Skeletal muscle tissue (tissue), 4 donors: Measurements from ENCODE around the gene MYO9A. TPM values are rescaled to one million over a fixed set of nuclear protein-coding genes. Genes with fewer than 3 reads are reported as not detected.
A peak's percentile ranks its signal among the peaks of the same experiment; 100 is the strongest.

Experiments used
- H3K27ac ChIP-seq: one replicate; pipeline ENCODE4 v1.7.0; 2013; ENCODE audit warnings: mild to moderate bottlenecking, low read depth, low read length, inconsistent platforms
- H3K27me3 ChIP-seq, 3 donors: one replicate each; pipeline ENCODE4 v1.7.0; 2013; ENCODE audit warnings: low read length in 3 of 3; ENCODE audit not compliant: control insufficient read depth in 3 of 3, insufficient read depth in 3 of 3
- H3K36me3 ChIP-seq, 3 donors: one replicate each; pipeline ENCODE4 v1.7.0; 2013; ENCODE audit warnings: low read length in 3 of 3; ENCODE audit not compliant: control insufficient read depth in 3 of 3, insufficient read depth in 3 of 3
- H3K4me1 ChIP-seq, 3 donors: one replicate each; pipeline ENCODE4 v1.7.0; 2013; ENCODE audit warnings: low read length in 3 of 3, mild to moderate bottlenecking in 3 of 3; ENCODE audit not compliant: control insufficient read depth in 3 of 3, insufficient read depth in 3 of 3
- H3K4me3 ChIP-seq, 3 donors: one replicate each; pipeline ENCODE4 v1.7.0; 2013; ENCODE audit warnings: low read length in 3 of 3
- H3K9ac ChIP-seq, 3 donors: one replicate each; pipeline ENCODE4 v1.7.0; 2013; ENCODE audit warnings: low read length in 3 of 3, mild to moderate bottlenecking in 3 of 3, moderate library complexity in 2 of 3, low read depth in 1 of 3
- H3K9me3 ChIP-seq, 3 donors: one replicate each; pipeline ENCODE4 v1.7.0; 2013; ENCODE audit warnings: low read length in 3 of 3; ENCODE audit not compliant: control insufficient read depth in 3 of 3
- total RNA-seq: library from RNA; depleted of rRNA; stranded (reverse); fragments of >200 nt; gene quantifications from one replicate; pipeline ENCODE4 v1.2.3, GENCODE V29; 2014
- donor health status: Osteomylitis.

The MYO9A gene
- total RNA-seq, 1 donor from 2014 or later = 88.2 TPM

DNA sequence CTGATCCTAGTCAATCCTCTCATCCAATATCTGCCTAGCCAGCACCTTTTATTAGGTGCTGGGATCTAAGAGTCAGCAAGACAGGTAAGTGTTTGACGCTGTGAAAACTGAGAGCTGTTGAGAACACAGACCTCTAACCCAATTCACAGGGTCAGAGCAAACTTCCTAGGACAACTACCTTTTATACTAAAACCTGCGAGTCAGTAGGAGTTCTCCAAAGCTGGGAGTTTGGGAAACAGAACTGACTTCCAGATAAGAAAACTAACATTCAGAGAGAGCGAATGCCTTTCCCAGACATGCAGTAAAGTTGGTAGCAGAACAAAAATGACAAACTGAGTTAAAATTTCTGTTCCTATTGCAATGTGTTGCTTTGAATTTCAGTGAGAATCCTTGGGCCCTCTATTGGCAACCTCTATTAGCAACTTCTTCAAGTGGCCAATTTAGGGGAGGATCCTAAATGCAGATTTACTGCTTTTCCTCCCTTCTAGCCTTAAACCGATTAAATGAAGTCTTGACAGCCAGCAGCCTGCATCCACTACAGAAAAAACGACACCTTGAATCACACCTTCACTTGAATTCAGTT is 296.3 kb downstream of the MYO9A start:
- Histone ChIP-seq H3K27me3 (no peaks in the 10 kb centered on the region), H3K36me3 (peaks cover 16 to 25% (median 21%) of the 10 kb centered on the region in 3 donors), H3K9me3 (peaks cover 3 to 4% (median 3%) of the 10 kb centered on the region in 3 donors), H3K27ac (no peak overlapping the region), H3K9ac (no peak overlapping the region), H3K4me1 (no peaks in the 10 kb centered on the region), H3K4me3 (peak overlapping the region in 1 of 3 donors; percentile 5)

DNA sequence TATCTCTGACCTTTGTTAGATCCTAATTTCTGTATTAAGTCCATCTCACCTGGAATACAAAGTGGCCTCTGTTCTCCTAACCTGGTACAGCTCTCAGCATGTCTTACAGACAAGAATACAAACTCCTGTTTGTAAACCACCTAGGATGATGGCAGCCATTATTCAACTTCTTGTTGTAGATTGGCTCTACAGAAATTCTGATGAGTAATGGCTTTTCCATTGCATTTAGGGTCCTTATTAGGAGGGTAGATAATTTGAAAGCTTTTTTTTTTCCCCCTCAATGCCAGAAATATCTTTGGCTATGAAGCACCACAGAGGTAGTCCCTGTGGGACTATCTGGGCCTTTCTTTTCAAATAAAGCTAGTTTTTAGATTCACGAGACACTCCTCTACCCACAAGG is 297.8 kb downstream of the MYO9A start:
- Histone ChIP-seq H3K36me3 (peaks cover 8 to 19% (median 15%) of the 10 kb centered on the region in 3 donors), H3K4me1 (no peaks in the 10 kb centered on the region), H3K27ac (no peak overlapping the region), H3K9ac (no peak overlapping the region), H3K4me3 (no peak overlapping the region), H3K9me3 (peaks cover 3 to 4% (median 3%) of the 10 kb centered on the region in 3 donors), H3K27me3 (no peaks in the 10 kb centered on the region)

DNA sequence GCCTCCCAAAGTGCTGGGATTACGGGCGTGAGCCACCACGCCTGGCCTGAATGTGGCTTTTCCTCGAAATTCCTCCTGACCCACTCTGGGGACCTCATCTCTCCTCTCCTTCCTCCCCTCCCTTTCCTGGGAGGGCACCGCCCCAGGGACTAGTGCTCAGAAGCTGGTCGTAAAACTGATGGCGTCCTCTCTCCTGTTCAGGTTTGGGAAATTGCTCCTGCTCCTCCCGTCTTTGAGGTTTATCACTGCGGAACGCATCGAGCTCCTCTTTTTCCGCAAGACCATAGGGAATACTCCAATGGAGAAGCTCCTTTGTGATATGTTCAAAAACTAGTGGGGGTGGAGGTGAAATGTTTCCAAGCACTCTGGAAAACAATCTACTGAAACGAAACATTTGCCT is 300.6 kb downstream of the MYO9A start:
- Histone ChIP-seq H3K36me3 (peaks cover 0 to 6% (median 5%) of the 10 kb centered on the region in 3 donors), H3K9ac (no peak overlapping the region), H3K27ac (no peak overlapping the region), H3K9me3 (peaks cover 3 to 4% (median 3%) of the 10 kb centered on the region in 3 donors), H3K27me3 (no peaks in the 10 kb centered on the region), H3K4me3 (no peak overlapping the region), H3K4me1 (peaks cover 0 to 10% (median 8%) of the 10 kb centered on the region in 3 donors)

DNA sequence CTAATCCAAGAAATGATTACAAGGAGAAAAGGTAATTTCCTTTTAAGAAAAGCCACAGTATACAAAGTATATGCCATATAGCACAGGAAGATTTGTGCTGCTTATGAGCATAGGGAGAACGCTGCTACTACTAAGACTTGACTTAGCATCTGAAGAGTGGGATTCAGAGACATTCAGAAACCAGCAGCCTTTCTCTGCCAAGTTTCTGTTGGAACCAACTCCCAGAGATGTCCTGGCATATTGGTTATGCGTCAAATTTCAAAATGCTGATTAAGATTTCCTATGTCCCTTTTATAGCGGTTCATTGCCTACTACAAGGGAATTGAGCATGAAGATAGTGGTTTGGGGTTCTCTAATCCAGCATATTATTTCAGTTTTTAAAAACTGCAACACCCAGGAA is 302.6 kb downstream of the MYO9A start:
- Histone ChIP-seq H3K27me3 (peaks cover 0 to 5% (median 3%) of the 10 kb centered on the region in 3 donors), H3K4me3 (no peak overlapping the region), H3K9ac (no peak overlapping the region), H3K4me1 (peaks cover 0 to 10% (median 8%) of the 10 kb centered on the region in 3 donors), H3K36me3 (no peaks in the 10 kb centered on the region), H3K27ac (no peak overlapping the region), H3K9me3 (no peaks in the 10 kb centered on the region)

DNA sequence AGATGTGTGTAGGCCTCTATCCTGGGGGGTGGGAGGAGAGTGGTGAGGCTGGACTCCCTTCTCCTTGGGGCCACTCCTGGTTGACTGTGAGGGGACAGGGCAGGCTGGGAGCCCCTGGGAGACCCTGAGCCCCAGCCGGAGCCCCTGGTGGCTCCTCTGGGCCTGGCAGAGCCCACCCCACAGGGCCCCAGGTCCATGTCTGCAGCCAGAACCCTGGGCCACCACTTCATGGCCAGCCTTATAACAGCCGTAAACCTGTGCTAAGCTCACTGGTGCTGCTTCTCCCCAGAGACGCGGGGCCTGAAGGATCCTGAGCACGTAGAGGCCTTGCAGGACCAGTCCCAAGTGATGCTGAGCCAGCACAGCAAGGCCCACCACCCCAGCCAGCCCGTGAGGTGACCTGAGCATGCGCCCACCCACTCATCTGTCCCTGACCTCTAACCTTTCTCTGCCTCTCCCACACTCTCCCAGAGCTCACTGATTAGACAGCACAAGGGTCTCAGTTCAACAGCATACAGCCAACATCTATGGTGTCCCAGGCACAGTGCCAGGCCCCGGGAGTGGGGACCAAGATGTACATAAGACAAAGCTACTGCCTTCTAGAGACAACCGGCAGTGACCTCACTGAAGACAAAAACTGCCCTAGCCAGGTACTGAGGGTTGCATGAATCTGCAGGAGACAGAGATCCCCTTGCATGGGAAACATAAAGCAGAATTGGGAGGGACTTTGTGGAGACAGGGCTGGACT is 304.1 kb downstream of the MYO9A start:
- no peak overlapping the region for H3K9ac ChIP-seq
- no peak overlapping the region for H3K4me3 ChIP-seq
- H3K27me3 ChIP-seq = peaks cover 0 to 5% (median 3%) of the 10 kb centered on the region in 3 donors
- no peaks in the 10 kb centered on the region for H3K9me3 ChIP-seq
- H3K4me1 ChIP-seq = peaks cover 0 to 10% (median 8%) of the 10 kb centered on the region in 3 donors
- H3K27ac ChIP-seq = no peak overlapping the region
- no peaks in the 10 kb centered on the region for H3K36me3 ChIP-seq

DNA sequence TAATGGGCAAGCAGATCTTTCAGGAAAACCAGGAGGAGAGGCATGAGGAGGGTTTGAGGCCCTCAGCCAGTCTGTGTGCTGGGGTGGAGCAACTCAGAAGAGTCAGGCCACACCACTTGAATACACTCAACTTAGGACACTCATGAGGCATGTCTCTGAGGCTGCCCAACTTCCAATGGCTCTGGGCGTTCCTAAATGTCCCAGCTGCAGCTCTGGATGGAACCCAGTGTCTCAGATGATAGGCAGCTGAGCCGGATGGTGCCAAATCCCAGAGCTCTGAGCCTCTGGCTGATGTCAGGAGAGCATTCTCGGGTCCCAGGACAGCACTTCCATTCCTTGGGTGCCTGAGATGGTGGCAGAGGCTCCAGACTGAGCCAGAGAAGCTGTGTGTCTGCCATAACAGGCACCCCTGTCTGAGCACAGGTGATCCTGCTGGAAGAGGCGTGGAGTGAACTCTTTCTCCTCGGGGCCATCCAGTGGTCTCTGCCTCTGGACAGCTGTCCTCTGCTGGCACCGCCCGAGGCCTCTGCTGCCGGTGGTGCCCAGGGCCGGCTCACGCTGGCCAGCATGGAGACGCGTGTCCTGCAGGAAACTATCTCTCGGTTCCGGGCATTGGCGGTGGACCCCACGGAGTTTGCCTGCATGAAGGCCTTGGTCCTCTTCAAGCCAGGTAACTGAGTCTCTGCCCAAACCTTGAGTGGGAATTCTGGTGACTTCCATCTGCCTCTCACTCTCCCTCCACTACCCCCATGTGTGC is 304.8 kb downstream of the MYO9A start:
- Histone ChIP-seq H3K4me1 (peaks cover 0 to 10% (median 8%) of the 10 kb centered on the region in 3 donors), H3K4me3 (no peak overlapping the region), H3K27ac (no peak overlapping the region), H3K9ac (peak overlapping the region in 1 of 3 donors; percentile 16), H3K36me3 (no peaks in the 10 kb centered on the region), H3K9me3 (no peaks in the 10 kb centered on the region), H3K27me3 (peaks cover 0 to 5% (median 3%) of the 10 kb centered on the region in 3 donors)

DNA sequence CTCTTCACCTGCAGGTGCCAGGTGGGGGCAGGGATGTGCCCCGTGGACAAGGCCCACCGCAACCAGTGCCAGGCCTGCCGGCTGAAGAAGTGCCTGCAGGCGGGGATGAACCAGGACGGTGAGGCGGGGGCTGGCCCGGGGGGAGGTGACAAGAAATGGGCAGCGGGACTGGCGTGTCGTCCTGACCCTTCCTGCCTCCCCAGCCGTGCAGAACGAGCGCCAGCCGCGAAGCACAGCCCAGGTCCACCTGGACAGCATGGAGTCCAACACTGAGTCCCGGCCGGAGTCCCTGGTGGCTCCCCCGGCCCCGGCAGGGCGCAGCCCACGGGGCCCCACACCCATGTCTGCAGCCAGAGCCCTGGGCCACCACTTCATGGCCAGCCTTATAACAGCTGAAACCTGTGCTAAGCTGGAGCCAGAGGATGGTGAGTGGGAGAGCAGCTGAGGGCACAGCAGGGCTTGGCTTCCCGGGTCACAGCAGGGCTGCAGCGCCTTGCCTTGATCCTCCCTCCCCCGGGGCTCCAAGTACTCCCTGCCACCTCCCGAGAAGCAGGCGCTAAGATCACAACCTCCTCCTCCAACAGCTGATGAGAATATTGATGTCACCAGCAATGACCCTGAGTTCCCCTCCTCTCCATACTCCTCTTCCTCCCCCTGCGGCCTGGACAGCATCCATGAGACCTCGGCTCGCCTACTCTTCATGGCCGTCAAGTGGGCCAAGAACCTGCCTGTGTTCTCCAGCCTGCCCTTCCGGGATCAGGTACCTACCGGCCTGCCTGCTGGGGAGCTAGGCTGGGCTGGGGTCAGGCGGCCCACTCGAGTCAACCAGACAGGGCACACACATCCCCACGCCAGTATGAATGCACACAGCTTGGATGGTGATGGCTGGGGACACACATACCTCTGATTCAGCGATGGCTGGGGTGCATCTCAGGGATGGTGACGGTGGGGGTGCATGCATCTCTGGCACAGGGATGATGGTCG is 305.9 kb downstream of the MYO9A start:
- H3K9ac ChIP-seq = no peak overlapping the region
- peaks cover 0 to 10% (median 8%) of the 10 kb centered on the region in 3 donors for H3K4me1 ChIP-seq
- no peak overlapping the region for H3K4me3 ChIP-seq
- H3K27ac ChIP-seq = no peak overlapping the region
- peaks cover 0 to 8% (median 5%) of the 10 kb centered on the region in 3 donors for H3K27me3 ChIP-seq
- H3K9me3 ChIP-seq = no peaks in the 10 kb centered on the region
- no peaks in the 10 kb centered on the region for H3K36me3 ChIP-seq

DNA sequence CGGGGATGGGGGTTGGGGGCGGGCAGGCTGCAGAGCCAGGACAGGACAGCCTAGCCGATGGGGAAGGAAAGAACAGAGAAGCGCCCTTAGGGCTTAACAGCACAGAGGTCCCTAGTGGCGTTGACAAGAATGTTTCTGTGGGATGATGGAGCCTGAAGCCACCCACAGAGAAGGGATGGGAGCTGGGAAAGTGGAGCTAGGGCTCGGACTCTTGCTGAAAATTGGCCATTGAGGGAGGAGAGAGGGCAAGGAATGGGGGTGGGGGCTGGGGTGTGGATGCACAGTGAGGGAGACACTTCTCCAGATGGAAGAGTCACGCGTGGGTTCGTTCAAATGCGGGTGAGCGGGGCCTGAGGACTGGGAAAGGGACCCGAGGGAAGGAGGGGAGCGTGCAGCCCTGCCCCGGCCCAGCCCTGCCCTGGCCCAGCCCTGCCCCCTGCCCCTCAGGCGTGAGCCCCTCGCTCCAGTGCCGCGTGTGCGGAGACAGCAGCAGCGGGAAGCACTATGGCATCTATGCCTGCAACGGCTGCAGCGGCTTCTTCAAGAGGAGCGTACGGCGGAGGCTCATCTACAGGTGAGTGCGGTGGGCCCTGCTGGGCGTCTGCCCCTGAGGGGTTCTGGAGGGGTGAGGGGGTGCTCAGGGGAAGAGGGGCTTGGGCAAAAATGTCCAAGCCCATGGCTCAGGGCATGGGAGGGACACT is 306.8 kb downstream of the MYO9A start:
- H3K9ac ChIP-seq = no peak overlapping the region
- no peaks in the 10 kb centered on the region for H3K36me3 ChIP-seq
- H3K27me3 ChIP-seq = peaks cover 0 to 8% (median 5%) of the 10 kb centered on the region in 3 donors
- no peak overlapping the region for H3K4me3 ChIP-seq
- H3K27ac ChIP-seq = no peak overlapping the region
- H3K4me1 ChIP-seq = peaks cover 0 to 10% (median 8%) of the 10 kb centered on the region in 3 donors
- no peaks in the 10 kb centered on the region for H3K9me3 ChIP-seq
